Gastrocnemius medialis (tissue), 4 donors: ENCODE measurements around the gene MAP3K20. TPM values are rescaled to one million over a fixed set of nuclear protein-coding genes. Genes with fewer than 3 reads are reported as not detected.
A peak's percentile ranks its signal among the peaks of the same experiment; 100 is the strongest.

Experiments used
- ATAC-seq, 2 donors: fragments of 150-250 bp; one replicate each; pipeline ENCODE4 v1.9.1; 2016
- DNase-seq, 2 donors: peaks; one replicate each; pipeline ENCODE4 v3.0.0-alpha.2; 2019
- H3K27ac ChIP-seq, 4 donors: fragments of 200-600 bp; sonication (generic); 1 replicate in 1 of 4; 2 replicates in 3 of 4; pipeline ENCODE4 v1.5.1; 2016 to 2018; ENCODE audit warnings: mild to moderate bottlenecking in 2 of 4, moderate library complexity in 1 of 4
- H3K27me3 ChIP-seq, 3 donors: fragments of 200-600 bp; sonication (generic) in 2 of 3; 1 replicate in 1 of 3; 2 replicates in 2 of 3; pipeline versions ENCODE4 v1.5.1 to v1.6.0; 2016 to 2019; ENCODE audit warnings: mild to moderate bottlenecking in 1 of 3, moderate library complexity in 1 of 3
- H3K36me3 ChIP-seq, 2 donors: fragments of 200-600 bp; sonication (generic) in 1 of 2; one replicate each; pipeline ENCODE4 v1.5.1; 2017 to 2018
- H3K4me1 ChIP-seq, 2 donors: fragments of 200-600 bp; sonication (generic) in 1 of 2; one replicate each; pipeline ENCODE4 v1.5.1; 2016 to 2017; ENCODE audit warnings: mild to moderate bottlenecking in 2 of 2
- H3K4me3 ChIP-seq, 4 donors: fragments of 200-600 bp; sonication (generic) in 3 of 4; 1 replicate in 1 of 4; 2 replicates in 3 of 4; pipeline ENCODE4 v1.5.1; 2016 to 2019; ENCODE audit warnings: mild to moderate bottlenecking in 2 of 4
- H3K9me3 ChIP-seq, 3 donors: fragments of 200-600 bp; sonication (generic) in 2 of 3; 1 replicate in 1 of 3; 2 replicates in 2 of 3; pipeline ENCODE4 v1.5.1; 2016 to 2019
- CTCF ChIP-seq, 5 experiments: fragments of 450-650 bp in 3 of 5; fragments of 200-600 bp in 2 of 5; sonication (generic) in 2 of 5; IDR thresholded peaks in 4 of 5; conservative IDR thresholded peaks in 1 of 5; 1 replicate in 4 of 5; 2 replicates in 1 of 5; pipeline ENCODE4 v1.5.1; 2016 to 2019; ENCODE audit warnings: antibody characterized with exemption in 5 of 5, mild to moderate bottlenecking in 3 of 5, moderate library complexity in 3 of 5
- POLR2A ChIP-seq, 2 donors: fragments of 450-650 bp; IDR thresholded peaks; one replicate each; pipeline ENCODE4 v1.6.1; 2017; ENCODE audit warnings: antibody characterized with exemption in 2 of 2, mild to moderate bottlenecking in 2 of 2, moderate library complexity in 2 of 2
- in situ Hi-C, 4 donors: fragments of 200-750 bp; cut with MboI; loops; one replicate each; pipeline versions ENCODE4 v1.15.0 to v1.8.0; 2017; ENCODE audit warnings: low sequenced_read_pairs in 4 of 4
- intact Hi-C: fragments of 100-400 bp; cut with DNase I; formaldehyde crosslinking; loops from one replicate; pipeline ENCODE4 v1.15.1; 2023; ENCODE audit warnings: low total_unique reads
- total RNA-seq, 4 donors: library from RNA; depleted of rRNA; stranded (reverse); fragments of >200 nt; gene quantifications; one replicate each; pipeline versions ENCODE4 v1.1.0 to v1.2.3, GENCODE V29; 2016

The MAP3K20 gene
- total RNA-seq, 4 donors from 2014 or later = 225 to 517 (median 280) TPM

- H3K9me3 ChIP-seq = no peaks in the 10 kb centered on the region
- H3K27ac ChIP-seq = peak overlapping the region; percentile 78 to 87 (median 83)
- intact Hi-C loops = no loop called here
- in situ Hi-C loops = no loop called here
- H3K4me3 ChIP-seq = no peak overlapping the region
- no peak for ATAC-seq
- DNase-seq = no peak
- H3K4me1 ChIP-seq = peaks cover 43 to 46% of the 10 kb centered on the region in 2 donors
- no peak for TF ChIP-seq POLR2A (IDR thresholded peaks at IDR 0.05)
- no peak for TF ChIP-seq CTCF (IDR thresholded peaks at IDR 0.05 in 4 of 5, conservative IDR thresholded peaks at IDR 0.05 in 1 of 5)
- no peaks in the 10 kb centered on the region for H3K36me3 ChIP-seq
- H3K27me3 ChIP-seq = no peaks in the 10 kb centered on the region
These were observed 70.9 kb downstream of the MAP3K20 start for GRCh38 chr2:173146590-173146989.

- DNase-seq (no peak), ATAC-seq (no peak)
- Histone ChIP-seq H3K27ac (peak overlapping the region; percentile 78 to 87 (median 83)), H3K27me3 (no peaks in the 10 kb centered on the region), H3K36me3 (no peaks in the 10 kb centered on the region), H3K4me1 (peaks cover 63 to 65% of the 10 kb centered on the region in 2 donors), H3K9me3 (no peaks in the 10 kb centered on the region), H3K4me3 (no peak overlapping the region)
- no peak for TF ChIP-seq POLR2A (IDR thresholded peaks at IDR 0.05)
- TF ChIP-seq CTCF (IDR thresholded peaks at IDR 0.05 in 4 of 5, conservative IDR thresholded peaks at IDR 0.05 in 1 of 5) = no peak
- intact Hi-C loops = no loop called here
- in situ Hi-C loops = no loop called here
These were observed 72.9 kb downstream of the MAP3K20 start for GRCh38 chr2:173148520-173148919.

GRCh38 chr2:173149491-173149890 lies 73.8 kb downstream of the MAP3K20 start:
- no peak overlapping the region for H3K4me3 ChIP-seq
- intact Hi-C loops = no loop called here
- DNase-seq (no peak), ATAC-seq (peak in 1 of 2 donors; percentile 27)
- in situ Hi-C loops = no loop called here
- no peaks in the 10 kb centered on the region for H3K9me3 ChIP-seq
- peak overlapping the region; percentile 78 to 87 (median 83) for H3K27ac ChIP-seq
- no peak for TF ChIP-seq POLR2A (IDR thresholded peaks at IDR 0.05)
- TF ChIP-seq CTCF (IDR thresholded peaks at IDR 0.05 in 4 of 5, conservative IDR thresholded peaks at IDR 0.05 in 1 of 5) = no peak
- no peaks in the 10 kb centered on the region for H3K36me3 ChIP-seq
- H3K4me1 ChIP-seq = peaks cover 69 to 72% of the 10 kb centered on the region in 2 donors
- no peaks in the 10 kb centered on the region for H3K27me3 ChIP-seq

- Histone ChIP-seq H3K27me3 (no peaks in the 10 kb centered on the region), H3K4me1 (peaks cover 66 to 73% of the 10 kb centered on the region in 2 donors), H3K36me3 (no peaks in the 10 kb centered on the region), H3K9me3 (no peaks in the 10 kb centered on the region), H3K27ac (peak overlapping the region; percentile 78 to 87 (median 83)), H3K4me3 (no peak overlapping the region)
- no peak for DNase-seq
- peak; percentile 83 to 90 for ATAC-seq
- TF ChIP-seq POLR2A (IDR thresholded peaks at IDR 0.05) (peak in 1 of 2 donors; percentile 46), CTCF (IDR thresholded peaks at IDR 0.05 in 4 of 5, conservative IDR thresholded peaks at IDR 0.05 in 1 of 5) (no peak)
- intact Hi-C loops (no loop called here), in situ Hi-C loops (no loop called here)
These were observed 74.4 kb downstream of the MAP3K20 start for GRCh38 chr2:173150087-173150486.

- in situ Hi-C loops = no loop called here
- no peak overlapping the region for H3K4me3 ChIP-seq
- TF ChIP-seq POLR2A (IDR thresholded peaks at IDR 0.05) (no peak), CTCF (IDR thresholded peaks at IDR 0.05 in 4 of 5, conservative IDR thresholded peaks at IDR 0.05 in 1 of 5) (no peak)
- no peak for DNase-seq
- no peaks in the 10 kb centered on the region for H3K36me3 ChIP-seq
- no peak for ATAC-seq
- H3K4me1 ChIP-seq = peaks cover 67 to 73% of the 10 kb centered on the region in 2 donors
- intact Hi-C loops = no loop called here
- H3K9me3 ChIP-seq = no peaks in the 10 kb centered on the region
- H3K27ac ChIP-seq = peak overlapping the region; percentile 78 to 87 (median 83)
- no peaks in the 10 kb centered on the region for H3K27me3 ChIP-seq
These were observed 75.3 kb downstream of the MAP3K20 start for GRCh38 chr2:173150963-173151362.
